ENCODE measurements around the gene ANKDD1B.

- TF ChIP-seq REST (tag by site-specific recombination; IDR thresholded peaks at IDR 0.05): no peak
- TF ChIP-seq ZNF175 (tag by site-specific recombination; IDR thresholded peaks at IDR 0.05): no peak
- TF ChIP-seq CTCF (tag by site-specific recombination; IDR thresholded peaks at IDR 0.05): no peak
- no peak for TF ChIP-seq ZNF155 (tag by site-specific recombination; IDR thresholded peaks at IDR 0.05)
- no peak for TF ChIP-seq ZNF157 (tag by site-specific recombination; IDR thresholded peaks at IDR 0.05)
- TF ChIP-seq ZNF311 (tag by site-specific recombination; IDR thresholded peaks at IDR 0.05; ENCODE audit: borderline replicate concordance): no peak
- no peak for TF ChIP-seq ZNF132 (tag by site-specific recombination; IDR thresholded peaks at IDR 0.05; ENCODE audit: borderline replicate concordance)
- TF ChIP-seq ZNF473 (tag by site-specific recombination; IDR thresholded peaks at IDR 0.05): no peak
- no peak for TF ChIP-seq ZNF169 (tag by site-specific recombination; IDR thresholded peaks at IDR 0.05)
- no peak for TF ChIP-seq MEIS1 (CRISPR knock-in tag; IDR thresholded peaks at IDR 0.05; ENCODE audit: borderline replicate concordance)
- TF ChIP-seq ZEB2 (tag by site-specific recombination; IDR thresholded peaks at IDR 0.05): no peak
- TF ChIP-seq, protein P1, sequence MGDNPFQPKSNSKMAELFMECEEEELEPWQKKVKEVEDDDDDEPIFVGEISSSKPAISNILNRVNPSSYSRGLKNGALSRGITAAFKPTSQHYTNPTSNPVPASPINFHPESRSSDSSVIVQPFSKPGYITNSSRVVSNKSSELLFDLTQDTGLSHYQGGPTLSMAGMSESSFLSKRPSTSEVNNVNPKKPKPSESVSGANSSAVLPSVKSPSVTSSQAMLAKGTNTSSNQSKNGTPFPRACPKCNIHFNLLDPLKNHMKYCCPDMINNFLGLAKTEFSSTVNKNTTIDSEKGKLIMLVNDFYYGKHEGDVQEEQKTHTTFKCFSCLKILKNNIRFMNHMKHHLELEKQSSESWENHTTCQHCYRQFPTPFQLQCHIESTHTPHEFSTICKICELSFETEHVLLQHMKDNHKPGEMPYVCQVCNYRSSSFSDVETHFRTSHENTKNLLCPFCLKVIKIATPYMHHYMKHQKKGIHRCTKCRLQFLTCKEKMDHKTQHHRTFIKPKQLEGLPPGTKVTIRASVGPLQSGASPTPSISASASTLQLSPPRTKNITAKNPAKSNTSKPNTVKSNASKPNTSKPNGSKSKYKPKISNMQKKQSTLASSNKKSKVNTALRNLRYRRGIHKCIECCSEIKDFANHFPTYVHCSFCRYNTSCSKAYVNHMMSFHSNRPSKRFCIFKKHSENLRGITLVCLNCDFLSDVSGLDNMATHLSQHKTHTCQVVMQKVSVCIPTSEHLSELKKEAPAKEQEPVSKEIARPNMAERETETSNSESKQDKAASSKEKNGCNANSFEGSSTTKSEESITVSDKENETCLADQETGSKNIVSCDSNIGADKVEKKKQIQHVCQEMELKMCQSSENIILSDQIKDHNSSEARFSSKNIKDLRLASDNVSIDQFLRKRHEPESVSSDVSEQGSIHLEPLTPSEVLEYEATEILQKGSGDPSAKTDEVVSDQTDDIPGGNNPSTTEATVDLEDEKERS (tag by site-specific recombination; IDR thresholded peaks at IDR 0.05): no peak
Observed at GRCh38 chr5:75639535-75640311, 28.5 kb downstream of the ANKDD1B start.

Data from HEK293 (cell line).